Gastrocnemius medialis (tissue), 4 donors: ENCODE data around the gene CNPY4. TPM values are rescaled to one million over a fixed set of nuclear protein-coding genes. Genes with fewer than 3 reads are reported as not detected.
A peak's percentile ranks its signal among the peaks of the same experiment; 100 is the strongest.

Experiments
- ATAC-seq, 2 donors: fragments of 150-250 bp; one replicate each; pipeline ENCODE4 v1.9.1; 2016
- DNase-seq, 2 donors: peaks; one replicate each; pipeline ENCODE4 v3.0.0-alpha.2; 2019
- H3K27ac ChIP-seq, 4 donors: fragments of 200-600 bp; sonication (generic); 1 replicate in 1 of 4; 2 replicates in 3 of 4; pipeline ENCODE4 v1.5.1; 2016 to 2018; ENCODE audit warnings: mild to moderate bottlenecking in 2 of 4, moderate library complexity in 1 of 4
- H3K27me3 ChIP-seq, 3 donors: fragments of 200-600 bp; sonication (generic) in 2 of 3; 1 replicate in 1 of 3; 2 replicates in 2 of 3; pipeline versions ENCODE4 v1.5.1 to v1.6.0; 2016 to 2019; ENCODE audit warnings: mild to moderate bottlenecking in 1 of 3, moderate library complexity in 1 of 3
- H3K36me3 ChIP-seq, 2 donors: fragments of 200-600 bp; sonication (generic) in 1 of 2; one replicate each; pipeline ENCODE4 v1.5.1; 2017 to 2018
- H3K4me1 ChIP-seq, 2 donors: fragments of 200-600 bp; sonication (generic) in 1 of 2; one replicate each; pipeline ENCODE4 v1.5.1; 2016 to 2017; ENCODE audit warnings: mild to moderate bottlenecking in 2 of 2
- H3K4me3 ChIP-seq, 4 donors: fragments of 200-600 bp; sonication (generic) in 3 of 4; 1 replicate in 1 of 4; 2 replicates in 3 of 4; pipeline ENCODE4 v1.5.1; 2016 to 2019; ENCODE audit warnings: mild to moderate bottlenecking in 2 of 4
- H3K9me3 ChIP-seq, 3 donors: fragments of 200-600 bp; sonication (generic) in 2 of 3; 1 replicate in 1 of 3; 2 replicates in 2 of 3; pipeline ENCODE4 v1.5.1; 2016 to 2019
- POLR2A ChIP-seq, 2 donors: fragments of 450-650 bp; IDR thresholded peaks; one replicate each; pipeline ENCODE4 v1.6.1; 2017; ENCODE audit warnings: antibody characterized with exemption in 2 of 2, mild to moderate bottlenecking in 2 of 2, moderate library complexity in 2 of 2
- in situ Hi-C, 4 donors: fragments of 200-750 bp; cut with MboI; loops; one replicate each; pipeline versions ENCODE4 v1.15.0 to v1.8.0; 2017; ENCODE audit warnings: low sequenced_read_pairs in 4 of 4
- intact Hi-C: fragments of 100-400 bp; cut with DNase I; formaldehyde crosslinking; loops from one replicate; pipeline ENCODE4 v1.15.1; 2023; ENCODE audit warnings: low total_unique reads
- total RNA-seq, 4 donors: library from RNA; depleted of rRNA; stranded (reverse); fragments of >200 nt; gene quantifications; one replicate each; pipeline versions ENCODE4 v1.1.0 to v1.2.3, GENCODE V29; 2016
- TF ChIP-seq, protein P1 (sequence below), 5 experiments: fragments of 450-650 bp in 3 of 5; fragments of 200-600 bp in 2 of 5; sonication (generic) in 2 of 5; IDR thresholded peaks in 4 of 5; conservative IDR thresholded peaks in 1 of 5; 1 replicate in 4 of 5; 2 replicates in 1 of 5; pipeline ENCODE4 v1.5.1; 2016 to 2019; ENCODE audit warnings: antibody characterized with exemption in 5 of 5, mild to moderate bottlenecking in 3 of 5, moderate library complexity in 3 of 5

Gene CNPY4
- total RNA-seq, 4 donors from 2014 or later = 2.0 to 5.0 (median 2.4) TPM

DNA sequence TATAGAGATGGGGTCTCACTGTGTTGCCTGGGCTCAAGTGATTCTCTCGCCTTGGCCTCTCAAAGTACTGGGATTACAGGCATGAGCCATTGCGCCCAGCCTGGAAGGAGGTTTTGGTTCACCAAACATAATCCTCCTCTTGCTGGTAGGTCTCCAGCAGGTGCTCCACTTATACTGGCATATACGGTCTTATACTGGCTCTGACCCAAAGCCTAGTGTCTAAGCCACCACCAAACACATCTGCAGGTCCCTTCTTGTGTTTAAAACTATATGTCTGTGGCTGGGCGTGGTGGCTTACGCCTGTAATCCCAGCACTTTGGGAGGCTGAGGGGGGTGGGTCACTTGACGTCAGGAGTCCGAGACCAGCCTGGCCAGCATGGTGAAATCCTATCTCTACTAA, 12.7 kb downstream of the CNPY4 start:
- Histone ChIP-seq H3K4me3 (no peak overlapping the region), H3K36me3 (no peaks in the 10 kb centered on the region), H3K9me3 (no peaks in the 10 kb centered on the region), H3K27me3 (no peaks in the 10 kb centered on the region), H3K27ac (no peak overlapping the region), H3K4me1 (peaks cover 0 to 7% of the 10 kb centered on the region in 2 donors)
- intact Hi-C loops = no loop called here
- no peak for DNase-seq
- in situ Hi-C loops = loop anchor here in 2 of 4 donors (10.0 to 25.0 kb wide), 2 partner anchors 147 to 205 kb away; no protein-coding TSS in a partner anchor
- TF ChIP-seq, protein P1, sequence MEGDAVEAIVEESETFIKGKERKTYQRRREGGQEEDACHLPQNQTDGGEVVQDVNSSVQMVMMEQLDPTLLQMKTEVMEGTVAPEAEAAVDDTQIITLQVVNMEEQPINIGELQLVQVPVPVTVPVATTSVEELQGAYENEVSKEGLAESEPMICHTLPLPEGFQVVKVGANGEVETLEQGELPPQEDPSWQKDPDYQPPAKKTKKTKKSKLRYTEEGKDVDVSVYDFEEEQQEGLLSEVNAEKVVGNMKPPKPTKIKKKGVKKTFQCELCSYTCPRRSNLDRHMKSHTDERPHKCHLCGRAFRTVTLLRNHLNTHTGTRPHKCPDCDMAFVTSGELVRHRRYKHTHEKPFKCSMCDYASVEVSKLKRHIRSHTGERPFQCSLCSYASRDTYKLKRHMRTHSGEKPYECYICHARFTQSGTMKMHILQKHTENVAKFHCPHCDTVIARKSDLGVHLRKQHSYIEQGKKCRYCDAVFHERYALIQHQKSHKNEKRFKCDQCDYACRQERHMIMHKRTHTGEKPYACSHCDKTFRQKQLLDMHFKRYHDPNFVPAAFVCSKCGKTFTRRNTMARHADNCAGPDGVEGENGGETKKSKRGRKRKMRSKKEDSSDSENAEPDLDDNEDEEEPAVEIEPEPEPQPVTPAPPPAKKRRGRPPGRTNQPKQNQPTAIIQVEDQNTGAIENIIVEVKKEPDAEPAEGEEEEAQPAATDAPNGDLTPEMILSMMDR (IDR thresholded peaks at IDR 0.05 in 4 of 5, conservative IDR thresholded peaks at IDR 0.05 in 1 of 5) = no peak
- no peak for TF ChIP-seq POLR2A (IDR thresholded peaks at IDR 0.05)
- no peak for ATAC-seq

DNA sequence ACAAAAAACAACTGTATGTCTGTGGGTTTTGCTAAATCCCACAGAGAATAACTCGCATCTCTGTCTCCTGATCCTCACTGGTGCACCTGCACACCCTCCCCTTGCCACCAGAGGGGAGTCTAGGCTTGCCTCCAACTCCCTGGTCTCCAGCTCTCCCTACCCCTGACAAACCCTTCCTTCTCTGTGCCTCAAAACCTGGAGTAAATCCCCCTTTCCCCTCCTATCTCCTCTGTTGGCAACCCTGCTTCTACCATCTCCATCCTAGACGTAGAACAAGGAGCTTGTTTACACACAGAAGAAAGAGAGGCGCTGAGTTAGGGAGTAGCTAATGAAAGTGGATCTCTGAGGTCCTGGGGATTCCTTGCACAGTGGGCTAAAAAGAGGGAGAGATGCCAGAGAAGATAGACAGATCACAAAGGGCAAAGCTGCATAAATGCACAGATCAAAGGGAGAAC, 13.3 kb downstream of the CNPY4 start:
- in situ Hi-C loops (loop anchor here in 2 of 4 donors (10.0 to 25.0 kb wide), 2 partner anchors 148 to 205 kb away; no protein-coding TSS in a partner anchor), intact Hi-C loops (no loop called here)
- Histone ChIP-seq H3K27ac (no peak overlapping the region), H3K9me3 (no peaks in the 10 kb centered on the region), H3K4me3 (no peak overlapping the region), H3K36me3 (no peaks in the 10 kb centered on the region), H3K27me3 (no peaks in the 10 kb centered on the region), H3K4me1 (peaks cover 0 to 7% of the 10 kb centered on the region in 2 donors)
- TF ChIP-seq, protein P1 (IDR thresholded peaks at IDR 0.05 in 4 of 5, conservative IDR thresholded peaks at IDR 0.05 in 1 of 5) = peak; percentile 42 to 66 (median 57)
- no peak for TF ChIP-seq POLR2A (IDR thresholded peaks at IDR 0.05)
- DNase-seq (no peak), ATAC-seq (peak in 1 of 2 donors; percentile 53)

DNA sequence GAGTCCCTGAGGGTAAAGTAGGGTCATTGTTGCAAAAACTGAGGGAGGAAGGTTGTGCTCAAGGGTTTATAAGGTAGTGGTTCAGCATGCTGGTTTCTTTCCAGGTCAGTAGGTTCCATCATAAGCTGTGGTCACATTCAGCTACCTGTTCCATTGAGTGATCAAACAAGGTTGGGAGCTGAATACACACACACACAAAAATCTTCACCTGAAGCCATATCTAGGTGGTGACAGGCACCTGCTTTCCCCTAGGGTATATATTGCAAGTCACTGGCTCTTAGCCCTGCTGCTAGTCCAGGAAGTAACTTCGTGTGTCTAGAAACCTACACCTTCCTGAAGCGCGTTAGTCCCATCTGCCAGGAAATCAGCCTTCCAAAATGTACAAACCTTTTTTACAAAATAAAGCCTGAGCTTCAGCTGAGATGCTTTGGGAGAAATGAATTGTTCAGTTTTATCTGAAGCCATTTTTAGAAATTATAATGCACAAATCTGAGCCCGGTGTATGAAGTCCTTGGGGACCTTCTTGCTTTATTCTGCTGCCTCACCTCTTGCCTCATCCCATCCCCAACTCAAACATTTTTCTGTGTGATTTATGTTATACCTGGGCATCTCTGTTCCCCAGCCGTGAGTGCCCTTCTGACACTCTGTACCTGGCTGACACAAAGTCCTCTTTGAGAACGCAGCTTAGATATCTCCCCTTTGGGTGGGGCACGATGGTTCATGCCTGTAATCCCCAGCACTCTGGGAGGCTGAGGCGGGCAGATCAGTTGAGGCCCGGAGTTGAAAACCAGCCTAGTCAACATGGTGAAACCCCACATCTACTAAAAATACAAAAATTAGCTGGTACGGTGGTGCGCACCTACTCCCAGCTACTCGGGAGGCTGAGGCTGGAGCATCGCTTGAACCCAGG, 18.7 kb downstream of the CNPY4 start:
- in situ Hi-C loops (loop anchor here in 2 of 4 donors (10.0 to 25.0 kb wide), 2 partner anchors 153 to 199 kb away; no protein-coding TSS in a partner anchor), intact Hi-C loops (no loop called here)
- Histone ChIP-seq H3K4me1 (no peaks in the 10 kb centered on the region), H3K27ac (no peak overlapping the region), H3K4me3 (no peak overlapping the region), H3K36me3 (no peaks in the 10 kb centered on the region), H3K9me3 (no peaks in the 10 kb centered on the region), H3K27me3 (peaks cover 0 to 4% (median 3%) of the 10 kb centered on the region in 3 donors)
- no peak for TF ChIP-seq POLR2A (IDR thresholded peaks at IDR 0.05)
- TF ChIP-seq, protein P1 (IDR thresholded peaks at IDR 0.05 in 4 of 5, conservative IDR thresholded peaks at IDR 0.05 in 1 of 5) = no peak
- no peak for ATAC-seq
- no peak for DNase-seq

DNA sequence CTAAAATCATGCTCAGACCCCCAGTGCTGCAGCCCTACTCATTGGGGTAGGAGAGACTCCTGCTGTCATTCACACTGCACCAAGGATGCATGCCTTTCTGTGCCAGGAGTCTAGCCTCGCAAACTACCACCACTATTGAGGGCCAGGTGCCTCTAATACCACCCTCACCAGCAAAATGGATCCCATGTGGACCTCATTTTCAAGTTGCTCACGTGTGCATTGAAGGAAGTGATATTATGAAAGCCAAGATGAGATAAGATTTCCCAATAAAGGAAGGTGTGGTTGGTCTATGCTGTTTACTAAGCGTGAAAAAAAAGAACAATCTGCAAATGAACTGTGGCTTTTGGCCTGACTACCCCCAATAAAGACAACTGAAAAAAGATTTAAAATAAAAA, 22.1 kb downstream of the CNPY4 start:
- Histone ChIP-seq H3K9me3 (no peaks in the 10 kb centered on the region), H3K4me3 (no peak overlapping the region), H3K36me3 (no peaks in the 10 kb centered on the region), H3K4me1 (no peaks in the 10 kb centered on the region), H3K27ac (no peak overlapping the region), H3K27me3 (peaks cover 0 to 4% (median 3%) of the 10 kb centered on the region in 3 donors)
- TF ChIP-seq, protein P1 (IDR thresholded peaks at IDR 0.05 in 4 of 5, conservative IDR thresholded peaks at IDR 0.05 in 1 of 5) = no peak
- TF ChIP-seq POLR2A (IDR thresholded peaks at IDR 0.05) = no peak
- ATAC-seq = no peak
- DNase-seq = no peak
- in situ Hi-C loops (loop anchor here in 1 of 4 donors (25.0 kb wide), 1 partner anchor 196 kb away; no protein-coding TSS in a partner anchor), intact Hi-C loops (no loop called here)
